Measurements from ENCODE around the gene CHURC1.

CHURC1 gene

DNA sequence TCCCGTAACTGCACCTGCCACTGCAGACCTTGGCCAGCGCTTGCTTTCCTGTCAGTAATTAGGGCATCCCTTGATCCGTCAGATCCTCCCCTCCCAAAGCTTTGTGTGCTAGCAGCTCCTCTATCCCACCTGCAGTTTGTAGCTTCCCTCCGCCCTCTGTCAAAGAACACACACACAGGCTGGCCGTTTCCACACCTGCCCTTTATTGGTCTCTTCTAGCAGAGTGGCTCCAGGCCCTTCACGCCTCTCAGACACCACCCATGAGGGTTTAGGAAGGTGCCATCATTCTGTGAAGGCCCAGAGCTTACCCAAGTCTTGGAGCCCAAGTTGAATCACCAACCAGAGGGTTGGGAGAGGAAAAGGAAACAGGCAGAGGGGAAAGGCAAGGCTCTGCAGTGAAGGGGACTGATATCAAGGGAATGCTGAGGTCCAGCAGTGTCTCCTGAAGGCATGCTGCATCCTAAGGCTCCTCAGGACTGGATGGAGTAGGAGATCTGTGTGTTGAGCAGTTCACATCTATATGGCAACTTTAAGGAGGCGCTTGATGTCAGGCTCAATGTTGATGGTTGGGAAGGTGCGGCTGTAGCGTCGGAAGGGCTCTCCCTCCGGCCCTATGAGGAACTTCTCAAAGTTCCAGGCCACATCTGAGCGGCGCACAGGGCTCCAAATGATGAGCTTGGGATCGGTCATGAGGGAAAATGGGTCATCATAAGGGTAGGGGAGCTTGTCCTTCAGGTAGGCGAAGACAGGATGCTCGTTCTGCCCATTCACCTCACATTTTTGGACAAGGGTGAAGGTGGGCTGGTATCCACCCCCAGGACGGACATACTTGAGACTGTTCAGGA, 24.9 kb downstream of the CHURC1 start:
- ATAC-seq, result no peak

DNA sequence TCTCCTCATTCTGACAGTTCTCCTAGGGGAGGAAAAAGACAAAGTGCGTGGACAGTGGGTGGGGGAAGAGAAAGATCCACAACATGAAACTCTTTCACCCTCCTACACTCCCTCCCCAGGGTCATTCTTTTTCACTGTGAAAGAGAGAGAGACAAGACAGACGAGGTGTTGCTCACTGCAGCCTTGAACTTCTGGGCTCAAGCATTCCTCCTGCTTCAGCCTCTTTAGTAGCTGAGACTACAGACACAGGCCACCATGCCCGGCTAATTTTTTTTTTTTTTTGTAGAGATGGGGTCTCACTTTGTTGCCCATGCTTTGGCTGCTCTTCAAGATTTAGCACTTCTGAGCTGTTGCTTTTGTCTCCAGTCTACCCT, 25.5 kb downstream of the CHURC1 start:
- ATAC-seq, result no peak

- ATAC-seq, result no peak
These were observed 26.2 kb downstream of the CHURC1 start for GRCh38 chr14:64940336-64940910.

GRCh38 chr14:64942531-64943111, 28.4 kb downstream of the CHURC1 start, which contains the start of gene GPX2:
TSS of gene GPX2 (minus strand) at chr14:64942745. CDS start at chr14:64942726, 19 bp downstream.
- no peak for ATAC-seq

DNA sequence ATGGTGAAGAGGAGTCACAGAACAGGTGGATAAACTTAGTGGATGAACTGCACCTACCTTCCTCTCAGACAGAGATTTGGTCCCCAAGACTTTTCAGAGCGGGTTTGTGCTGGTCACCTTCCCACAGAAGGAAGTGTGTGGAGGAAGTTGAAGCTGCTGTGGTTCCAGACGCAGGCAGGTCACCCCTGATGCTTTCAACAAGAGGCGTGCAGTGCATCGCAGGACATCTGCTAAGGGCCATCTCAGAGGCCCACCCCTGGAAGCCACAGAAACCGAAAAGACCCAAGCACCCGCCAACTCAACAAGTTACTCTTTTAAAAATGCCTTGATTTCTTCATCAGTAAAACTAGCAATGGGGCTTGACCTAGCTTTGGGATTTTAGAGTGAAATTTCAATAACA, 29.3 kb downstream of the CHURC1 start:
- ATAC-seq, result no peak

DNA sequence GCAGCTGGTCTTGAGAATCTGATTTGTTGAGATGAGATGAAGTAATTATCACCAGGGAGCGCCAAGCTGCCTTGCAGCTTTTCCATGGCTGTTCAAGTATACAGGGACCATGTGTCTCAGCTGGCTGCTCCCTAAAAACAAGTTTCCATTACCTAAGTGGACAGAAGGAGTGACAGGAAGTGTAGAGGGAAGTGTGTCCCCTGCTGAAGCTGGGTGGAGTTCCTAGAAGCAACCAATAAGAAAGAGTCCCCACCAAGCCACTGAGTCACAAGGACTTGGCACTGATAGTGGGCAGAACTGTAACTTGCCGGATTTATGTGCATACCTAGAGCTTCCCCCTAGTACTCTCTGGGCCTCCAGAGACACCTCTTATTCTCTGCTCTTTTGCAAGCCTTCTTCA, 29.8 kb downstream of the CHURC1 start:
- ATAC-seq, result no peak

GRCh38 chr14:64944861-64945260, 30.6 kb downstream of the CHURC1 start:
- no peak for ATAC-seq

- no peak for ATAC-seq
These were observed 31.4 kb downstream of the CHURC1 start for GRCh38 chr14:64945431-64946178.

GRCh38 chr14:64946310-64947045, 32.2 kb downstream of the CHURC1 start:
- no peak for ATAC-seq

DNA sequence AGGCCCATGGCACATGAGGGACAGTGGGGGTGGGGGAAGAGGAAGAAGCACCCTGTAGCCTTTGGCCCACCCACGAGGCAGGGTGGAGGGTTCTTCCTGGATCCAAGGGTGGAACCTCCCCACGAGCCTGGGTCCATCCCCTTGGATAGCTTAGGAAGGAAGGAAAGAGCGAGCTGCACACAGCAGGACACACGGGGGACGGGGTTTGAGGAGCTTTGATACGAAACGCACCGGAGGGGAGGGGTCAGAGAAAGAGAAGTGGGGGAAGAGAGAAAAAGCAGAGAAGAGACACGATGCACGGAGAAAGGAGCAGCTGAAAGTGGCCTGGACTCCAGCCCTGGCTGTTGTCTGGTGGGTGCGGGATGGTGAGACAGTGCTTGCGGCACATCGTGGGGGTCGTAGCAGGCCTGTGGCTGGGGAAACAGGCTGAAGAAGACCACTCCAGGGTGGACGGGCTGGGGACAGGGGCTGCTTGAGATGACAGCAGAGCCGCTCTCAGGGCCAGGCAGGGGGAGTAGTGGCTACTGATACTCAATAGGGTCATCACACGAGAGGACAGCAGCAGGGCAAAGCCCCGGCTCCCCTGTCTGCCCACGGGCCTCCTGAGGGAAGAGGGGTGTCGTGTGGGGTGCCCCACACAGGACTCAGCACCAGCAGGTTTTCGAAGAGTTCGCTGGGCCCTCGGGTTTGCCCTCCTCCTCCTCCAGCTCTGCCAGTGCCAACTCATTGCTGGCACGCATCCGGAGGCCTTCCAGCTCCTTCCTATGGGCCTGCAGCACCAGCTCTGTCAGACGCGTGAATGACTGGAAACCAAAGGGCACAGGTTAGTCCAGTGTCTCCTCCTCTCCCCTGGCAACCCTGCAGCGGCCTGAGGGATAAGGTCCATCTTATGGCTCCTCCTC, 33.7 kb downstream of the CHURC1 start:
- ATAC-seq, result no peak

- no peak for ATAC-seq
These were observed 34.5 kb downstream of the CHURC1 start for GRCh38 chr14:64948612-64949210.

DNA sequence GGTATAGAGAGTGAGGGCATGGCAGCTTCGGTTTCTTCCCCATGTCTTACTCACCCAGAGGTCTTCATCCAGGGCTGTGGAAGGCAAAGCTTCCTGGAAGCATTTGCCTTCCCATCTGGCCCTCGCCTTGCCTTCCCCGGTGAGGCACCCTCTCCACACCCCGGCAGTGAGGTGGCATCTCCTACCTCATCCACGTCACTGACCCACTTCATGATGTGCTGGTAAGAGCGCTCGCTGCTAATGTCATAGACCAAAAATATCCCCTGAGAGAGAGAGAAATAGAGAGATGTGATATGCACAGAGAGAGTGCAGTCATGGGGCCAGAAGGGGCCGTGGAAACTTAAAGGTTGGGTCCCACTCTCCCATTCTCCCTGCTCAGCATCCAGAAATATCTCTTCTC, 36.6 kb downstream of the CHURC1 start:
- ATAC-seq, result no peak

DNA sequence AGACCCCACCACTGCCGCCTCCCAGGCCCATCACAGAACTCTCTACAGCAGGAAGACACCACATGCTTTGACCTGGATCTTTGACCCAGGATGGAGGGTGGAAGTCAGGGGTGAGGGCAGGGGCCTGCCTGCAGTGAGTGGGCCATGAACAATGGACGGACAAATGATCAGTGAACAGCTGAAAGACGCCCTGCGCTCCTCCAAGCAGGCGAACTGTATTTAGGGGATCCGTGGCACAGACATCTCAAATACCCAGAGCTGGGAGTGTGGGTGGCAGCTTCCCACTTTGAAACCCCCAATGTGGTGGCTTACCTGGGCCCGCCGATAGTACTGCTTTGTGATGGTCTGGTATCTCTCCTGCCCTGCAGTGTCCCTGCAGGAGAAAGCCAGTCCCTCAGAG, 37.0 kb downstream of the CHURC1 start:
- no peak for ATAC-seq

- no peak for ATAC-seq
These were observed 37.5 kb downstream of the CHURC1 start for GRCh38 chr14:64951724-64952123.

DNA sequence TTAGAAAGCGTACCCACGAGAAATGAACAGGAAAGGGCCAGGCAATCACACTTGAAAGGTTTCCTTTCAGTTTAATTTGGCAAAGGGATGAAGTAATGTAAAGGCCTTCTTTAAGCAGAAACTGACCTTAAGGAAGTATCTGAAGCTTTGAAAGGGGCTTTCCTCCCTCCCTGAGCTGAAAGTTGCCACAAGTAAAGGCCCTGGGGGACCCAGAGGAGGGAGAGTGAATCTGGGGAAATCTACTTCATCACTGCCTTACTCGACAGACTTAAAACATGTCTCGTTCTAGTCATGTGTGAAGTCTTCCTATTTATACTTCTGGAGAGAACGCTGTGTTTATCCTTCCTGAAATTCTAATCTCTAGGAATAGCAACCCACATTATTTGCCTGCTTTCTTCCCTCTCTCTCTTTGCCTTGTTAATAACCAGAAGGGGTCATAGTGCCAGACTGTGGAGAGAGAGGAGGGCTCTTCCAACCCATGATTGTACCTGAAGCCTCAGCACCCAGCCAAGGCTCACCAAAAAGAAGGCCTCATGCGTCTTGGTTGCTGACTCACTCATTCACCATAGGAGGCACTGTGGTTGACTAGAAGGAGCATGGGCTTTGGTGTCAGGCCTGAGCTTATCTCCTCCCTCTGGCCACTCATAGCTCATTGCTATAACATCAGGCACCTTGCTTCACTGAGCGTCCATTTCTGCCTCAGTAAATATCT, 38.5 kb downstream of the CHURC1 start:
- ATAC-seq, result peak in 1 of 2 donors; percentile 65

GRCh38 chr14:64953310-64953654, 39.0 kb downstream of the CHURC1 start:
- no peak for ATAC-seq

GRCh38 chr14:64953661-64954060, 39.4 kb downstream of the CHURC1 start:
- ATAC-seq, result no peak

DNA sequence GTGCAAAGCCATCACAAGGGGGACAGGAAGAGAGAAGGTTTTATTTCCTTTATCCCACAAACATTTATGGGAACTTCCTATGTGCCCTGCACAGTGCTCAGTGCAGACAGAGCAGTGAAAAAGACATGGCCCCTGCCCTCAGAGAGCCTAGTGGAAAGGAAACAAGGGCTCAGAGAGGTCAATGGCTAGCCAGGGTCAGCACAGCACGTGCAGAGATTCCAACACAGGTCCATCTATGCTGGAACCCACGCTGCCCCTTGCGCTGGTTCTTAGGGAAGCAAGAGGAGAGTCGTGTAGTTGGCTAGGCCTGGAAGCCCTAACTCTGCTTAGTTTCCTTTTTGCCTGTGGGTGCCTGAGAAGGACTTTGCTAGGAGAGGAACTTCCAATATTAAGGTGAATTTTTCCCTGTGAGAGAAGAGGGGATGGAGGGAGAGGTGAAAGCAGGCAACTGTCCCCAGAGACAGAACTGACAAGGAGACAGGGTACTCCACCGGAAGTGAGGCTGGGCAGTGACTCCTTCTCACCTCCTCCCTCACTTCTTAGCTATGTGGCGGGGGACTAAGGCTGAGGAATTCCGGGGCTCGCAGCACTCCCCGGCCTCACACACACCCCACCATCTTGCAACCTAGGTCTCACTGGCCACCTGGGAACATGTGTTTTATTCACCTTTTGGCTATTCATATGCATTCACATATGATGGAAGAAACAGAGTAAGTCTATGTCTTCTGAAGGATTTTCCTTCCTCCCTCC, 40.4 kb downstream of the CHURC1 start:
- no peak for ATAC-seq

DNA sequence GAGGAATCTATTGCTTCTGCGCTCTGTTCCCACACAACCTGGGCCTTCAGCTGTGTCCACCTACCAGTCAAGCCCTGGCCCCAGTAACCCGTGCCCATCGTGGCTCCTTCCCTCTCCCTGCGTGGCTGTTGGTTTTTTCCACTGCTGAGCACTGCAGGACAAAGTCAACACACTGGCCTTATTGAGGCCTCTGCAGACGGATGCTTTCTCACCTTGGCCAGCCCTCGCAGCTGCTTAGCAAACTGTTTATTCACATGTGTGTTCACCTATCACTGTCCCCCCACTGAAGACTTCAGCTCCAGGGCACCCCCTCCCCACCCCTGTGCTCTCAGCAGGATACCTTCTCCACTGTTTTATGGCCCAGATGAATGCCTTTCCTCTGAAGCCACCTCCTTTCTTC, 41.0 kb downstream of the CHURC1 start:
- no peak for ATAC-seq

Data from activated CD4-positive, CD25-positive, alpha-beta regulatory T cell treated with anti-CD3 and anti-CD28 coated beads, Interleukin-2, amount 50 U/mL, for 24 hours (primary cell).